K562 (cell line): Measurements from ENCODE around the gene AQR. TPM values are rescaled to one million over a fixed set of nuclear protein-coding genes. Genes with fewer than 3 reads are reported as not detected.

Experiments used
- ATAC-seq: fragments of 200-7000 bp; cut with Tn5 transposase; 3 replicates; pipeline ENCODE4 v1.9.1; 2020; ENCODE audit warnings: moderate library complexity
- BruUV-seq: library from RNA; stranded (reverse); fragments of 400-500 nt; replicated peaks from 2 replicates; lab custom pipeline; 2021; lab: Mats Ljungman, UMichigan
- CTCF ChIA-PET: fragments of 300-600 bp; formaldehyde crosslinking; extraction: SDS; loops from one replicate; lab custom pipeline; 2021; ENCODE audit warnings: low intra/inter-chr PET ratio; lab: Yijun Ruan, JAX
- POLR2A ChIA-PET: fragments of 300-600, 350-650 bp; sonication (Branson Sonifier 250); formaldehyde crosslinking; extraction: SDS; loops from one replicate; lab custom pipeline; 2021; ENCODE audit warnings: antibody characterized with exemption, inconsistent platforms; lab: Yijun Ruan, JAX
- DNase-seq, 4 experiments: peaks; one replicate each; pipeline versions ENCODE4 v3.0.0 to v3.0.0-alpha.2; 2011 to 2018; ENCODE audit warnings: low spot score in 3 of 4, mixed read lengths in 3 of 4; ENCODE audit errors: extremely low read depth in 1 of 4
- FAIRE-seq: peaks from 2 replicates; lab custom pipeline; 2011; peaks lifted over from hg19 to GRCh38; lab: Jason Lieb, UNC
- H2AFZ ChIP-seq: 2 replicates; pipeline ENCODE4 v1.6.0; 2011; ENCODE audit warnings: low read depth, low read length, control low read depth, inconsistent platforms
- H3K27ac ChIP-seq: fragments of 200-600 bp; 3 replicates; pipeline ENCODE4 v1.8.0; 2011; ENCODE audit warnings: low read depth, mild to moderate bottlenecking, control low read depth, inconsistent platforms, low read length, moderate library complexity, mixed read lengths; ENCODE audit errors: extremely low read depth
- H3K27me3 ChIP-seq, 2 experiments: fragments of 300-600 bp in 1 of 2; 2 replicates in 1 of 2; 3 replicates in 1 of 2; pipeline versions ENCODE4 v1.6.0 to v1.8.0; 2011; ENCODE audit warnings: inconsistent platforms in 2 of 2, low read length in 2 of 2, mild to moderate bottlenecking in 1 of 2, mixed read lengths in 1 of 2, moderate library complexity in 1 of 2; ENCODE audit not compliant: control insufficient read depth in 2 of 2, insufficient read depth in 2 of 2
- H3K36me3 ChIP-seq: fragments of 300-600 bp; 3 replicates; pipeline ENCODE4 v1.8.0; 2011; ENCODE audit warnings: mild to moderate bottlenecking, low read length, inconsistent platforms; ENCODE audit not compliant: control insufficient read depth, insufficient read depth
- H3K4me1 ChIP-seq, 2 experiments: fragments of 200-600 bp in 1 of 2; replicated peaks in 1 of 2; 2 replicates in 1 of 2; 3 replicates in 1 of 2; pipeline versions ENCODE4 v1.5.1 to v1.8.0; 2011; ENCODE audit warnings: inconsistent platforms in 2 of 2, low read length in 2 of 2, mild to moderate bottlenecking in 1 of 2, mixed read lengths in 1 of 2, moderate library complexity in 1 of 2; ENCODE audit not compliant: control insufficient read depth in 2 of 2, insufficient read depth in 2 of 2
- H3K4me2 ChIP-seq: 2 replicates; pipeline ENCODE4 v1.6.1; 2011; ENCODE audit warnings: low read length, control low read depth, inconsistent platforms, mixed read lengths; ENCODE audit not compliant: insufficient read depth
- H3K4me3 ChIP-seq: fragments of 200-600 bp; sonication (generic), shearing (Covaris generic); 2 replicates; pipeline ENCODE4 v1.5.1; 2016; ENCODE audit warnings: control low read depth, inconsistent platforms
- H3K79me2 ChIP-seq: fragments of 200-600 bp; 3 replicates; pipeline ENCODE4 v1.8.0; 2011; ENCODE audit warnings: low read length, inconsistent platforms; ENCODE audit not compliant: control insufficient read depth, insufficient read depth
- H3K9ac ChIP-seq, 2 experiments: 2 replicates each; pipeline versions ENCODE4 v1.6.0 to v1.6.1; 2011; ENCODE audit warnings: low read depth in 2 of 2, low read length in 2 of 2, control low read depth in 1 of 2, inconsistent platforms in 1 of 2, mild to moderate bottlenecking in 1 of 2, mixed read lengths in 1 of 2; ENCODE audit not compliant: insufficient read depth in 1 of 2
- H3K9me1 ChIP-seq: one replicate; pipeline ENCODE4 v1.6.0; 2011; ENCODE audit warnings: inconsistent platforms, mild to moderate bottlenecking, low read length, moderate library complexity; ENCODE audit not compliant: control insufficient read depth, insufficient read depth
- H3K9me3 ChIP-seq: replicated peaks from 2 replicates; pipeline ENCODE4 v1.5.1; 2011; ENCODE audit warnings: low read depth, low read length, inconsistent platforms; ENCODE audit not compliant: control insufficient read depth, insufficient read depth
- H4K20me1 ChIP-seq: replicated peaks from 2 replicates; pipeline ENCODE4 v1.6.1; 2011; ENCODE audit warnings: low read length, inconsistent platforms, mixed read lengths; ENCODE audit not compliant: control insufficient read depth, insufficient read depth
- C11orf30 ChIP-seq: fragments of 450-650 bp; IDR thresholded peaks from 2 replicates; pipeline ENCODE4 v1.6.1; 2016; ENCODE audit warnings: low read depth, mild to moderate bottlenecking
- GMEB1 ChIP-seq: fragments of 250-450 bp; sonication (Bioruptor Pico); IDR thresholded peaks from 2 replicates; pipeline ENCODE4 v1.4.0; 2020; ENCODE audit warnings: mild to moderate bottlenecking
- IRF9 ChIP-seq: fragments of 450-650 bp; IDR thresholded peaks from 2 replicates; pipeline ENCODE4 v1.6.1; 2016; ENCODE audit warnings: missing biosample characterization, missing genetic modification characterization
- MEF2A ChIP-seq: IDR thresholded peaks from 2 replicates; pipeline ENCODE4 v1.6.1; 2011; ENCODE audit warnings: low read depth, mild to moderate bottlenecking, low read length, moderate library complexity; ENCODE audit not compliant: control insufficient read depth
- MLX ChIP-seq, 2 experiments: fragments of 450-650 bp in 1 of 2; sonication (generic) in 1 of 2; formaldehyde crosslinking; conservative IDR thresholded peaks; 2 replicates each; pipeline versions ENCODE4 v1.4.0 to v1.8.1; 2020 to 2022; ENCODE audit warnings: mild to moderate bottlenecking in 1 of 2, missing genetic modification reagents in 1 of 2
- NR3C1 ChIP-seq: sonication (generic); formaldehyde crosslinking; IDR thresholded peaks from 2 replicates; pipeline ENCODE4 v1.8.1; 2022; ENCODE audit warnings: missing genetic modification reagents
- RBM15 ChIP-seq: fragments of 200-400 bp; formaldehyde crosslinking; IDR thresholded peaks from 2 replicates; pipeline ENCODE4 v1.6.1; 2018; ENCODE audit warnings: mild to moderate bottlenecking, low read length, moderate library complexity; ENCODE audit not compliant: insufficient read depth
- SRSF7 ChIP-seq: fragments of 200-400 bp; formaldehyde crosslinking; optimal IDR thresholded peaks from 2 replicates; pipeline ENCODE3; 2017; ENCODE audit warnings: mild to moderate bottlenecking, low read depth, low read length
- ZBTB17 ChIP-seq: fragments of 450-650 bp; formaldehyde crosslinking; IDR thresholded peaks from 2 replicates; pipeline ENCODE4 v1.4.0; 2020; ENCODE audit warnings: mild to moderate bottlenecking
- ZBTB7A ChIP-seq: IDR thresholded peaks from 2 replicates; pipeline ENCODE4 v1.6.1; 2011; ENCODE audit warnings: low read depth, mild to moderate bottlenecking, low read length, moderate library complexity, borderline replicate concordance; ENCODE audit not compliant: control insufficient read depth
- ZNF232 ChIP-seq: sonication (generic); formaldehyde crosslinking; IDR thresholded peaks from 2 replicates; pipeline ENCODE4 v1.8.0; 2022; ENCODE audit warnings: mild to moderate bottlenecking, missing genetic modification reagents
- ZNF518B ChIP-seq: fragments of 250-450 bp; sonication (Bioruptor Pico); IDR thresholded peaks from 2 replicates; pipeline ENCODE4 v1.5.0; 2021; ENCODE audit warnings: mild to moderate bottlenecking, moderate library complexity
- ZNF644 ChIP-seq: fragments of 200-800 bp; sonication (Bioruptor generic); IDR thresholded peaks from 2 replicates; pipeline ENCODE4 v1.6.1; 2016; ENCODE audit warnings: low read depth, missing genetic modification characterization, missing compliant biosample characterization
- ZNF707 ChIP-seq: fragments of 250-450 bp; sonication (Bioruptor Pico); conservative IDR thresholded peaks from 2 replicates; pipeline ENCODE4 v1.8.0; 2022; ENCODE audit warnings: inconsistent platforms, mild to moderate bottlenecking, moderate library complexity
- WGBS: fragments of 100-300 bp; shearing (Covaris generic); methylation state at CpG from one replicate; pipeline ENCODE4 v1.1.6; 2016; ENCODE audit warnings: low coverage, mixed read lengths; ENCODE audit not compliant: insufficient coverage; ENCODE audit errors: missing lambda C conversion rate; 5-methylcytosine and 5-hydroxymethylcytosine counted together
- in situ Hi-C: fragments of 300-500 bp; cut with MboI; formaldehyde crosslinking; loops from 4 replicates; pipeline ENCODE4 v1.15.0; 2018; ENCODE audit warnings: inconsistent platforms, mixed read lengths
- intact Hi-C: fragments of 100-400 bp; cut with micrococcal nuclease; formaldehyde crosslinking; loops from 2 replicates; pipeline ENCODE4 v1.14.2; 2022
- polyA plus RNA-seq, 8 experiments: library from polyadenylated mRNA; depleted of rRNA in 4 of 8; stranded (reverse) in 5 of 8; unstranded in 3 of 8; fragments of >200 nt; fragmentation: Nextera tagmentation in 2 of 8; fragmentation: Illumina TruSeq in 1 of 8; extraction: Ambion mirVana in 2 of 8; extraction: Trizol in 1 of 8; gene quantifications; 2 replicates each; pipeline versions ENCODE4 v1.2.1 to v1.2.3, GENCODE V29; 2011 to 2014; ENCODE audit warnings: inconsistent platforms in 1 of 8, missing spikeins in 1 of 8
- total RNA-seq, 7 experiments: library from RNA; depleted of rRNA in 6 of 7; stranded (reverse); fragments of >200 nt in 6 of 7; fragmentation: Illumina TruSeq in 2 of 7; extraction: Trizol in 2 of 7; gene quantifications; 2 replicates each; pipeline versions ENCODE4 v1.2.1 to v1.2.3, GENCODE V29; 2011 to 2021; ENCODE audit warnings: low replicate concordance in 1 of 7

The AQR gene
- total and polyA plus RNA-seq, 9 of the 15 experiments (the other 6 are each of a cell fraction or from before 2014, with no cell fraction given): 22.0 to 62.9 (median 39.3) TPM

- H3K27ac ChIP-seq: no peak overlapping the region
- no peaks in the 10 kb centered on the region for H4K20me1 ChIP-seq
- DNase-seq (no peak), FAIRE-seq (no peak), ATAC-seq (no peak)
- H2AFZ ChIP-seq: no peak overlapping the region
- WGBS: 82% methylated on average over 2 of the region's 2 CpGs
- no peaks in the 10 kb centered on the region for H3K9me3 ChIP-seq
- in situ Hi-C loops: no loop called here
- POLR2A ChIA-PET: no interaction called here
- no peak overlapping the region for H3K4me3 ChIP-seq
- intact Hi-C loops: no loop called here
- H3K27me3 ChIP-seq: no peaks in the 10 kb centered on the region
- H3K9me1 ChIP-seq: no peaks in the 10 kb centered on the region
- no peak overlapping the region for H3K4me2 ChIP-seq
- H3K36me3 ChIP-seq: peaks cover 64% of the 10 kb centered on the region
- H3K9ac ChIP-seq: no peak overlapping the region
- peaks cover 4 to 8% of the 10 kb centered on the region in 2 experiments; a peak in 3 of 5 replicates for H3K4me1 ChIP-seq
- CTCF ChIA-PET: no interaction called here
- no peak for TF ChIP-seq MLX (CRISPR knock-in tag; conservative IDR thresholded peaks at IDR 0.05)
- no peak for TF ChIP-seq C11orf30
- no peak for TF ChIP-seq RBM15
- TF ChIP-seq ZNF232: no peak
- TF ChIP-seq SRSF7: no peak
- no peak for TF ChIP-seq ZBTB17 (CRISPR knock-in tag)
- no peak for TF ChIP-seq ZNF518B
- TF ChIP-seq ZBTB7A: no peak
- TF ChIP-seq MEF2A: no peak
- no peak for TF ChIP-seq IRF9
- TF ChIP-seq NR3C1 (CRISPR knock-in tag): no peak
- no peak for TF ChIP-seq ZNF707
- no peak for TF ChIP-seq ZNF644
- TF ChIP-seq GMEB1 (CRISPR knock-in tag): no peak
- peaks cover 62% of the 10 kb centered on the region for H3K79me2 ChIP-seq
- BruUV-seq: no TSS peak
Observed at GRCh38 chr15:34964277-34964676, 5.3 kb downstream of the AQR start.
